ENCODE results near the gene ASTN2.

The ASTN2 gene

GRCh38 chr9:116954731-116955130 lies 460.1 kb downstream of the ASTN2 start:
- no peak for DNase-seq (ENCODE audit: low read depth)

- no peak for DNase-seq (ENCODE audit: low read depth)
These were observed 461.6 kb downstream of the ASTN2 start for GRCh38 chr9:116953271-116953670.

GRCh38 chr9:116952436-116952810 lies 462.4 kb downstream of the ASTN2 start:
- DNase-seq (ENCODE audit: low read depth): no peak

GRCh38 chr9:116951588-116952435 lies 463.0 kb downstream of the ASTN2 start:
- peak; percentile 68 for DNase-seq (ENCODE audit: low read depth)

- DNase-seq (ENCODE audit: low read depth): no peak
These were observed 469.0 kb downstream of the ASTN2 start for GRCh38 chr9:116945817-116946216.

- no peak for DNase-seq (ENCODE audit: low read depth)
These were observed 469.9 kb downstream of the ASTN2 start for GRCh38 chr9:116944714-116945534.

GRCh38 chr9:116943970-116944369 lies 470.9 kb downstream of the ASTN2 start:
- no peak for DNase-seq (ENCODE audit: low read depth)

- no peak for DNase-seq (ENCODE audit: low read depth)
These were observed 472.2 kb downstream of the ASTN2 start for GRCh38 chr9:116942593-116943061.

GRCh38 chr9:116941266-116941665 lies 473.6 kb downstream of the ASTN2 start:
- no peak for DNase-seq (ENCODE audit: low read depth)

GRCh38 chr9:116940614-116941215 lies 474.1 kb downstream of the ASTN2 start:
- DNase-seq (ENCODE audit: low read depth): no peak

GRCh38 chr9:116939614-116940013 lies 475.2 kb downstream of the ASTN2 start:
- DNase-seq (ENCODE audit: low read depth): no peak

- no peak for DNase-seq (ENCODE audit: low read depth)
These were observed 475.7 kb downstream of the ASTN2 start for GRCh38 chr9:116939161-116939560.

GRCh38 chr9:116937361-116937760 lies 477.5 kb downstream of the ASTN2 start:
- DNase-seq (ENCODE audit: low read depth): no peak

- DNase-seq (ENCODE audit: low read depth): no peak
These were observed 479.5 kb downstream of the ASTN2 start for GRCh38 chr9:116935149-116935897.

GRCh38 chr9:116934131-116934530 lies 480.7 kb downstream of the ASTN2 start:
- DNase-seq (ENCODE audit: low read depth): no peak

- no peak for DNase-seq (ENCODE audit: low read depth)
These were observed 481.6 kb downstream of the ASTN2 start for GRCh38 chr9:116933251-116933650.

- DNase-seq (ENCODE audit: low read depth): no peak
These were observed 485.2 kb downstream of the ASTN2 start for GRCh38 chr9:116929621-116930020.

GRCh38 chr9:116928884-116929283 lies 486.0 kb downstream of the ASTN2 start:
- no peak for DNase-seq (ENCODE audit: low read depth)

GRCh38 chr9:116928289-116928688 lies 486.6 kb downstream of the ASTN2 start:
- DNase-seq (ENCODE audit: low read depth): no peak

- DNase-seq (ENCODE audit: low read depth): no peak
These were observed 487.1 kb downstream of the ASTN2 start for GRCh38 chr9:116927726-116928125.

GRCh38 chr9:116925121-116925520 lies 489.7 kb downstream of the ASTN2 start:
- DNase-seq (ENCODE audit: low read depth): no peak
